Mammary epithelial cell (primary cell): ENCODE results near the gene SPARC.

Experiments used
- EZH2 ChIP-seq: IDR thresholded peaks from 2 replicates; pipeline ENCODE4 v1.6.1; 2012; ENCODE audit warnings: low read length, inconsistent platforms, borderline replicate concordance
- TF ChIP-seq, protein P1 (sequence below), 2 donors: IDR thresholded peaks in 1 of 2; conservative IDR thresholded peaks in 1 of 2; 2 replicates each; pipeline ENCODE4 v1.5.1; 2011 to 2012; ENCODE audit warnings: inconsistent platforms in 2 of 2, low read length in 2 of 2, mild to moderate bottlenecking in 2 of 2, control low read depth in 1 of 2, low read depth in 1 of 2; ENCODE audit not compliant: insufficient read depth in 1 of 2; ENCODE audit errors: extremely low read depth in 1 of 2

- TF ChIP-seq, protein P1, sequence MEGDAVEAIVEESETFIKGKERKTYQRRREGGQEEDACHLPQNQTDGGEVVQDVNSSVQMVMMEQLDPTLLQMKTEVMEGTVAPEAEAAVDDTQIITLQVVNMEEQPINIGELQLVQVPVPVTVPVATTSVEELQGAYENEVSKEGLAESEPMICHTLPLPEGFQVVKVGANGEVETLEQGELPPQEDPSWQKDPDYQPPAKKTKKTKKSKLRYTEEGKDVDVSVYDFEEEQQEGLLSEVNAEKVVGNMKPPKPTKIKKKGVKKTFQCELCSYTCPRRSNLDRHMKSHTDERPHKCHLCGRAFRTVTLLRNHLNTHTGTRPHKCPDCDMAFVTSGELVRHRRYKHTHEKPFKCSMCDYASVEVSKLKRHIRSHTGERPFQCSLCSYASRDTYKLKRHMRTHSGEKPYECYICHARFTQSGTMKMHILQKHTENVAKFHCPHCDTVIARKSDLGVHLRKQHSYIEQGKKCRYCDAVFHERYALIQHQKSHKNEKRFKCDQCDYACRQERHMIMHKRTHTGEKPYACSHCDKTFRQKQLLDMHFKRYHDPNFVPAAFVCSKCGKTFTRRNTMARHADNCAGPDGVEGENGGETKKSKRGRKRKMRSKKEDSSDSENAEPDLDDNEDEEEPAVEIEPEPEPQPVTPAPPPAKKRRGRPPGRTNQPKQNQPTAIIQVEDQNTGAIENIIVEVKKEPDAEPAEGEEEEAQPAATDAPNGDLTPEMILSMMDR (conservative IDR thresholded peaks at IDR 0.05 in 1 of 2, IDR thresholded peaks at IDR 0.05 in 1 of 2; ENCODE audit: extremely low read depth in 1 of 2, insufficient read depth in 1 of 2, low read depth in 1 of 2, low read length in 2 of 2), result no peak
- TF ChIP-seq EZH2, result no peak
Observed at GRCh38 chr5:151632941-151633340, 53.8 kb downstream of the SPARC start.
